H9 (cell line): Measurements from ENCODE around the gene CLEC4C. TPM values are rescaled to one million over a fixed set of nuclear protein-coding genes. Genes with fewer than 3 reads are reported as not detected.

Experiments used
- DNase-seq: peaks from one replicate; pipeline ENCODE4 v3.0.0-alpha.2; 2017
- H2AFZ ChIP-seq: one replicate; pipeline ENCODE4 v1.6.1; 2013; ENCODE audit warnings: mild to moderate bottlenecking, low read length, control low read depth, moderate library complexity
- H2AK5ac ChIP-seq: 2 replicates; pipeline ENCODE4 v1.6.1; 2013; ENCODE audit warnings: low read length, control low read depth, mixed read lengths; ENCODE audit not compliant: insufficient read length
- H2BK120ac ChIP-seq: one replicate; pipeline ENCODE4 v1.6.1; 2013; ENCODE audit warnings: low read depth, mild to moderate bottlenecking, low read length, control low read depth, inconsistent platforms; ENCODE audit not compliant: poor library complexity, severe bottlenecking
- H2BK12ac ChIP-seq: 2 replicates; pipeline ENCODE4 v1.6.1; 2013; ENCODE audit warnings: low read length, control low read depth, mixed read lengths, low read depth; ENCODE audit not compliant: insufficient read length
- H2BK15ac ChIP-seq: 2 replicates; pipeline ENCODE4 v1.6.1; 2013; ENCODE audit warnings: low read depth, low read length, control low read depth
- H2BK20ac ChIP-seq: one replicate; pipeline ENCODE4 v1.6.1; 2013; ENCODE audit warnings: low read depth, mild to moderate bottlenecking, low read length, control low read depth, inconsistent platforms; ENCODE audit not compliant: poor library complexity, severe bottlenecking
- H2BK5ac ChIP-seq: 2 replicates; pipeline ENCODE4 v1.6.1; 2013; ENCODE audit warnings: low read length, control low read depth, mixed read lengths; ENCODE audit not compliant: insufficient read length
- H3K14ac ChIP-seq: 2 replicates; pipeline ENCODE4 v1.6.1; 2013; ENCODE audit warnings: low read length, control low read depth; ENCODE audit not compliant: insufficient read depth
- H3K18ac ChIP-seq: 2 replicates; pipeline ENCODE4 v1.6.1; 2013; ENCODE audit warnings: low read depth, mild to moderate bottlenecking, mixed read lengths, low read length, control low read depth; ENCODE audit not compliant: insufficient read length
- H3K23ac ChIP-seq: 2 replicates; pipeline ENCODE4 v1.6.1; 2013; ENCODE audit warnings: low read length, control low read depth, mixed read lengths, low read depth; ENCODE audit not compliant: insufficient read length
- H3K23me2 ChIP-seq: 2 replicates; pipeline ENCODE4 v1.6.1; 2013; ENCODE audit warnings: low read depth, mild to moderate bottlenecking, mixed read lengths, low read length, control low read depth; ENCODE audit not compliant: insufficient read length, poor library complexity, severe bottlenecking
- H3K27ac ChIP-seq: 2 replicates; pipeline ENCODE4 v1.5.1; 2013; ENCODE audit warnings: low read length, control low read depth, mixed read lengths, low read depth; ENCODE audit not compliant: insufficient read length
- H3K27me3 ChIP-seq: 2 replicates; pipeline ENCODE4 v1.6.1; 2013; ENCODE audit warnings: low read length, control low read depth, inconsistent platforms; ENCODE audit not compliant: insufficient read depth
- H3K4ac ChIP-seq: 2 replicates; pipeline ENCODE4 v1.6.1; 2013; ENCODE audit warnings: low read depth, mild to moderate bottlenecking, control low read depth, inconsistent platforms, low read length, moderate library complexity
- H3K4me1 ChIP-seq: 2 replicates; pipeline ENCODE4 v1.6.1; 2013; ENCODE audit warnings: low read length, control low read depth, inconsistent platforms; ENCODE audit not compliant: insufficient read depth
- H3K4me2 ChIP-seq: 2 replicates; pipeline ENCODE4 v1.6.1; 2013; ENCODE audit warnings: low read length, control low read depth, mixed read lengths; ENCODE audit not compliant: insufficient read length, insufficient read depth
- H3K56ac ChIP-seq: 2 replicates; pipeline ENCODE4 v1.6.1; 2013; ENCODE audit warnings: low read depth, mild to moderate bottlenecking, mixed read lengths, low read length, control low read depth; ENCODE audit not compliant: insufficient read length
- H3K79me1 ChIP-seq: 2 replicates; pipeline ENCODE4 v1.6.1; 2013; ENCODE audit warnings: low read depth, mild to moderate bottlenecking, moderate library complexity, low read length, control low read depth, inconsistent platforms; ENCODE audit not compliant: insufficient read depth, poor library complexity, severe bottlenecking
- H3K79me2 ChIP-seq: 2 replicates; pipeline ENCODE4 v1.6.1; 2013; ENCODE audit warnings: low read length, control low read depth, inconsistent platforms; ENCODE audit not compliant: insufficient read depth
- H3K9ac ChIP-seq: 2 replicates; pipeline ENCODE4 v1.6.1; 2013; ENCODE audit warnings: low read length, control low read depth, mixed read lengths; ENCODE audit not compliant: insufficient read length; ENCODE audit errors: extremely low read depth
- H3K9me3 ChIP-seq: one replicate; pipeline ENCODE4 v1.6.1; 2013; ENCODE audit warnings: low read depth, low read length, inconsistent platforms; ENCODE audit not compliant: control insufficient read depth
- H3T11ph ChIP-seq: one replicate; pipeline ENCODE4 v1.6.1; 2013; ENCODE audit warnings: mild to moderate bottlenecking, low read length, control low read depth, inconsistent platforms
- H4K20me1 ChIP-seq: one replicate; pipeline ENCODE4 v1.6.1; 2013; ENCODE audit not compliant: control insufficient read depth, insufficient read length, insufficient read depth
- H4K5ac ChIP-seq: 2 replicates; pipeline ENCODE4 v1.6.1; 2013; ENCODE audit warnings: low read depth, mild to moderate bottlenecking, mixed read lengths, low read length, control low read depth; ENCODE audit not compliant: insufficient read length
- H4K8ac ChIP-seq: replicated peaks from 2 replicates; pipeline ENCODE4 v1.6.1; 2013; ENCODE audit warnings: low read length, control low read depth, mixed read lengths, low read depth; ENCODE audit not compliant: insufficient read length
- H4K91ac ChIP-seq: 2 replicates; pipeline ENCODE4 v1.6.1; 2013; ENCODE audit warnings: low read depth, mild to moderate bottlenecking, moderate library complexity, mixed read lengths, low read length, control low read depth; ENCODE audit not compliant: insufficient read length
- H3K27ac Mint-ChIP-seq, 3 experiments: 2 replicates in 2 of 3; 3 replicates in 1 of 3; pipeline ENCODE4 v1.8.0; 2020 to 2021; ENCODE audit warnings: mixed read lengths in 3 of 3, mild to moderate bottlenecking in 1 of 3, moderate library complexity in 1 of 3
- H3K27me3 Mint-ChIP-seq: 2 replicates; pipeline ENCODE4 v1.8.0; 2021; ENCODE audit warnings: low read depth, mild to moderate bottlenecking, moderate library complexity, mixed read lengths
- H3K36me3 Mint-ChIP-seq, 3 experiments: 2 replicates in 2 of 3; 3 replicates in 1 of 3; pipeline ENCODE4 v1.8.0; 2020 to 2021; ENCODE audit warnings: low read depth in 3 of 3, mixed read lengths in 3 of 3; ENCODE audit not compliant: insufficient read depth in 1 of 3
- H3K4me1 Mint-ChIP-seq, 2 experiments: 2 replicates each; pipeline ENCODE4 v1.8.0; 2020; ENCODE audit warnings: mixed read lengths in 2 of 2
- H3K4me3 Mint-ChIP-seq, 2 experiments: 2 replicates in 1 of 2; 3 replicates in 1 of 2; pipeline ENCODE4 v1.8.0; 2020 to 2021; ENCODE audit warnings: mild to moderate bottlenecking in 2 of 2, mixed read lengths in 2 of 2, moderate library complexity in 1 of 2
- H3K9me3 Mint-ChIP-seq, 2 experiments: 2 replicates in 1 of 2; 3 replicates in 1 of 2; pipeline ENCODE4 v1.8.0; 2020; ENCODE audit warnings: mild to moderate bottlenecking in 2 of 2, mixed read lengths in 2 of 2, moderate library complexity in 1 of 2
- WGBS: extraction: QIAGEN DNeasy Blood & Tissue Kit; methylation state at CpG from one replicate; pipeline ENCODE4 v1.1.7; 2013; ENCODE audit warnings: missing lambda C conversion rate, low lambda C conversion rate, mixed read lengths; ENCODE audit not compliant: insufficient read length; ENCODE audit errors: extremely low coverage; 5-methylcytosine and 5-hydroxymethylcytosine counted together
- total RNA-seq: library from RNA; stranded (reverse); gene quantifications from 2 replicates; pipeline ENCODE4 v1.2.1, GENCODE V29; 2021
- TF ChIP-seq, protein P1 (sequence below): fragments of 200-600 bp; sonication (generic); conservative IDR thresholded peaks from 3 replicates; pipeline ENCODE4 v1.8.0; 2021; ENCODE audit warnings: antibody characterized with exemption, mild to moderate bottlenecking

CLEC4C gene
- total RNA-seq, 1 experiment from 2014 or later, result 0.26 TPM

- Mint-ChIP-seq H3K36me3 (no peaks in the 10 kb centered on the region), H3K9me3 (no peaks in the 10 kb centered on the region), H3K4me3 (no peak overlapping the region; a peak in 1 of 5 replicates), H3K27ac (no peak overlapping the region), H3K4me1 (peaks cover 10 to 20% of the 10 kb centered on the region in 2 experiments), H3K27me3 (no peaks in the 10 kb centered on the region)
- Histone ChIP-seq H3K4me1 (no peaks in the 10 kb centered on the region), H3K27me3 (no peaks in the 10 kb centered on the region), H3K18ac (no peak overlapping the region), H2BK5ac (no peak overlapping the region), H2BK20ac (no peak overlapping the region), H3T11ph (no peak overlapping the region), H3K23ac (no peak overlapping the region), H4K20me1 (no peaks in the 10 kb centered on the region), H3K23me2 (no peaks in the 10 kb centered on the region), H2BK15ac (no peak overlapping the region), H2BK120ac (no peak overlapping the region), H3K79me2 (no peaks in the 10 kb centered on the region), H3K79me1 (no peaks in the 10 kb centered on the region), H2AFZ (no peak overlapping the region), H3K9ac (no peak overlapping the region), H4K8ac (no peak overlapping the region), H3K56ac (no peak overlapping the region), H2BK12ac (no peak overlapping the region), H3K4me2 (no peak overlapping the region), H3K4ac (no peak overlapping the region), H2AK5ac (no peak overlapping the region), H3K27ac (no peak overlapping the region), H4K91ac (no peak overlapping the region), H4K5ac (no peak overlapping the region), H3K9me3 (no peaks in the 10 kb centered on the region), H3K14ac (no peak overlapping the region)
- TF ChIP-seq, protein P1, sequence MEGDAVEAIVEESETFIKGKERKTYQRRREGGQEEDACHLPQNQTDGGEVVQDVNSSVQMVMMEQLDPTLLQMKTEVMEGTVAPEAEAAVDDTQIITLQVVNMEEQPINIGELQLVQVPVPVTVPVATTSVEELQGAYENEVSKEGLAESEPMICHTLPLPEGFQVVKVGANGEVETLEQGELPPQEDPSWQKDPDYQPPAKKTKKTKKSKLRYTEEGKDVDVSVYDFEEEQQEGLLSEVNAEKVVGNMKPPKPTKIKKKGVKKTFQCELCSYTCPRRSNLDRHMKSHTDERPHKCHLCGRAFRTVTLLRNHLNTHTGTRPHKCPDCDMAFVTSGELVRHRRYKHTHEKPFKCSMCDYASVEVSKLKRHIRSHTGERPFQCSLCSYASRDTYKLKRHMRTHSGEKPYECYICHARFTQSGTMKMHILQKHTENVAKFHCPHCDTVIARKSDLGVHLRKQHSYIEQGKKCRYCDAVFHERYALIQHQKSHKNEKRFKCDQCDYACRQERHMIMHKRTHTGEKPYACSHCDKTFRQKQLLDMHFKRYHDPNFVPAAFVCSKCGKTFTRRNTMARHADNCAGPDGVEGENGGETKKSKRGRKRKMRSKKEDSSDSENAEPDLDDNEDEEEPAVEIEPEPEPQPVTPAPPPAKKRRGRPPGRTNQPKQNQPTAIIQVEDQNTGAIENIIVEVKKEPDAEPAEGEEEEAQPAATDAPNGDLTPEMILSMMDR, result no peak
- WGBS, result no CpG with 5 or more reads among the region's 15 CpGs
- DNase-seq, result no peak
These were observed 27.0 kb downstream of the CLEC4C start for GRCh38 chr12:7719946-7720730.
